ENCODE data around the gene POLR2H.

- TF ChIP-seq, protein P1, sequence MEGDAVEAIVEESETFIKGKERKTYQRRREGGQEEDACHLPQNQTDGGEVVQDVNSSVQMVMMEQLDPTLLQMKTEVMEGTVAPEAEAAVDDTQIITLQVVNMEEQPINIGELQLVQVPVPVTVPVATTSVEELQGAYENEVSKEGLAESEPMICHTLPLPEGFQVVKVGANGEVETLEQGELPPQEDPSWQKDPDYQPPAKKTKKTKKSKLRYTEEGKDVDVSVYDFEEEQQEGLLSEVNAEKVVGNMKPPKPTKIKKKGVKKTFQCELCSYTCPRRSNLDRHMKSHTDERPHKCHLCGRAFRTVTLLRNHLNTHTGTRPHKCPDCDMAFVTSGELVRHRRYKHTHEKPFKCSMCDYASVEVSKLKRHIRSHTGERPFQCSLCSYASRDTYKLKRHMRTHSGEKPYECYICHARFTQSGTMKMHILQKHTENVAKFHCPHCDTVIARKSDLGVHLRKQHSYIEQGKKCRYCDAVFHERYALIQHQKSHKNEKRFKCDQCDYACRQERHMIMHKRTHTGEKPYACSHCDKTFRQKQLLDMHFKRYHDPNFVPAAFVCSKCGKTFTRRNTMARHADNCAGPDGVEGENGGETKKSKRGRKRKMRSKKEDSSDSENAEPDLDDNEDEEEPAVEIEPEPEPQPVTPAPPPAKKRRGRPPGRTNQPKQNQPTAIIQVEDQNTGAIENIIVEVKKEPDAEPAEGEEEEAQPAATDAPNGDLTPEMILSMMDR (conservative IDR thresholded peaks at IDR 0.05; ENCODE audit: low read depth, low read length), result no peak
- TF ChIP-seq EZH2 (IDR thresholded peaks at IDR 0.05; ENCODE audit: borderline replicate concordance, low read depth, low read length, poor library complexity, severe bottlenecking), result no peak
Measured at GRCh38 chr3:184322731-184323487, 38.6 kb upstream of the POLR2H start.
